GM19467 (cell line): ENCODE results near the gene SUN5.

ENCODE experiments used
- ATAC-seq: cut with Tn5 transposase; IDR thresholded peaks from one replicate; pipeline ENCODE4 v1.9.1; 2021; ENCODE audit warnings: mild to moderate bottlenecking, moderate library complexity; ENCODE audit not compliant: unreplicated experiment

SUN5 gene

DNA sequence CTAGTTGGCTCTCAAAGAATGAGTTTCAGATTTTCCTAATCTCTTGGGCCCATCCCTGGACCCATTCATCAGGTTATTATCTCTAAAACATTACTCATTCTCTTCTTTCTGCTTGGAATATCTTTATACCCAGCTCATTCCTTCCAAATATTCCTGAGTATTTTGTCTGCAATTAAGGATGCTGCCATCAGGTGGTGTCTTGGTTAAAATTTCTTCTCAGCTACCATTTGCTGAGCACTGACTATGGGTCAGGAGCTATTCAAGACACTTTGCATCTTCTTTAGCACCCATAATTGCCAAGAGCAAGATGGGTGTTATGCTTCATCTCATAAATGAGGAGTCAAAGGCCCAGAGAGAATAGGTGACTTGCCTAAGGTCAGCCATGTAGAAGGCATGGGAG, 8.4 kb downstream of the SUN5 start:
- no peak for ATAC-seq

DNA sequence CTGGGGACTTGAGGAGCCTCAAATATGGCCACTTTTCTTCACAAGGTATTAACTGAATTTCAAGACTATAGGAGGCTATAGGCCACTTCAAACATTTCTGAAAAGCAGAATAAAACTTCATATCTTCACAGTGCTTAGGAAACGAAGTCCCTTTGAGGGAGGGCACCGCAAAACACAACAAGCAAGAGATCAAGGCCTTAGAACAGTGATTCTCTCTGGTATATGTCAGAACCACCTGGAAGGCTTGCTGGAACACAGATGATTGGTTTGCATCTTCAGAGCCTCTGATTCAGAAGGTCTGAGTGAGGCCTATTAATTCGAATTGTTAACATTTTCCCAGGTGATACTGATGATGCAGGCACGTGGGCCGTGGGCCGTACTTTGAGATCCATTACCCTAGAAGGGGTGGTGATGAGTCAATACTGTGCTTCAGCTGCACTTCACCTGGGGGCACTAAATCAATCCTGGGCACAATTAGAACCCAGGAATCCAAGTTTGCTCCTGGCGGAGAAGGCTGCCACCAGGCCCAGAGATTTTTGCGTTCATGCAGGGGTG, 10.7 kb downstream of the SUN5 start:
- ATAC-seq, result no peak

DNA sequence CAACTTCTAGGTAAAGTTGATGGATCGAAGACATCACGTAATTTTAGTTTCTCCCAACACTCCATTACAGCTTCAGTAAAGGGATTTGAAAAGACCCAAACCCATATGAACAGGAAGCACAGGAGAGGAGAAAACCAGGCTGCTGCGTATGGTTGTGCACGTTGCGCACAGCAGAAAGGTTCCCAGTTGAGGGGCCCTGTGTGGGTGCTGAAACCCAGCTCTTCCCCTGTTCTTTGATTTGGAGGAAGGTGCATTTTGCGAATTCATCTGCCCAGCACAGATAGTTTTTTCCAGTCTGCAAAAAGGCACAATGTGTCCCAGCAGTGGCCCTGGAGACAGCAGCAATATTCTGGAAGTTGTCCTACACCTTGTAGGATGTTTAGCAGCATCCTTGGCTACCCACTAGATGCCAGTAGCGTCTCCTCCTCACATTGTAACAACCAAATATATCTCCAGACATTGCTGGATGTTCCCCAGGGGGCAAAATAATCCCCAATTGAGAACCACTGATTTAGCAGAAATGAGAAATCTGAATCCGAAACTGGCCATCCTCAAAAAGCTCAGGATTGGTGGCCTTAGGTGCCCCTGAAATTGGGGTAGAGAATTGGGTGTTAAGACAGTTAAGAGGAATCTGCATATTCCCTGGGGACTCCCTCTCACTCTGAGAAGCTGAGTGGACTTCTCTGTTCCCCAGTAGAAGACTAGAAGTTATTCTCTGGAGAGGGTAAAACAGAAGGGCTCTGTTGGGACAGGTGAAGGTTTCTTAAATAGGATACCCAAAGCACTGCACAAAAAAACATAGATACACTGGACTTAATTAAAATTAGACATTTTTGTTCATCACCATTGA, 12.2 kb downstream of the SUN5 start:
- no peak for ATAC-seq

DNA sequence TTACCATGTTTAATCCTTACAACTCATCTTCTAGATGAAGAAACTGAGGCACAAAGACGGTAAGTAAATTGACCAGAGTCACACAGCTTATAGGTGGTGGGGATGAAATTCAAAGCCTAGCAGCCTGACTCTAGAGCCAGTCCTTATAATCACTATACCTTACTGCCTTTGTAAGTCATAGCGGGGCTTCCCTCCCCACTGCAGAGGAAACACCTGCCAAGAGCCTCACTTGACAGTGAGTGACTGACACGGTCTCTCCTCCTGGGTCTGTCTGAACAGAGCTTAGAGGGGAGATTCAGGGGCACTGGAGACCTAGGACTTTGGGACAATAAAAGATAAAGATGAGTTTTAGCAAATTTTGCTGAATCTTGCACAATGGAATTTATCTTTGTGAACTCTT, 12.8 kb downstream of the SUN5 start:
- no peak for ATAC-seq

DNA sequence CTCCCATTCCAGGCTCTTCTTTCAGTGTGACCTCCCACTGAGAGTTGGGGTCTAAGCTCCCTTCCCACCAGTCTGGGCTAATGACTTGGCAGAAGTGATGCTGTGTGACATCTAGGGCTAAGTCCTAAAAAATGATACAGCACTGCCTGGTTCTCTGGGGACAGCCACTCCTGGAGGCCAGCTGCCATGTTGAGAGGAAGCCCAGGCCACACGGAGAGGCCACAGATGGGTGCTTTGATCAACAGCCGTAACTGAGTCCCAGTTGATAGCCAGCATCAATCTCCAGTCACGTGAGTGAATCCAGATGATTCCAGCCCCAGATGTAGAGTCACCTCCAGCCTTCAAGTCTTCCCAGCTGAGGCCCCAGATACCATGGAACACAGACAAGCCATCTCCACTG, 13.8 kb downstream of the SUN5 start:
- ATAC-seq, result no peak

DNA sequence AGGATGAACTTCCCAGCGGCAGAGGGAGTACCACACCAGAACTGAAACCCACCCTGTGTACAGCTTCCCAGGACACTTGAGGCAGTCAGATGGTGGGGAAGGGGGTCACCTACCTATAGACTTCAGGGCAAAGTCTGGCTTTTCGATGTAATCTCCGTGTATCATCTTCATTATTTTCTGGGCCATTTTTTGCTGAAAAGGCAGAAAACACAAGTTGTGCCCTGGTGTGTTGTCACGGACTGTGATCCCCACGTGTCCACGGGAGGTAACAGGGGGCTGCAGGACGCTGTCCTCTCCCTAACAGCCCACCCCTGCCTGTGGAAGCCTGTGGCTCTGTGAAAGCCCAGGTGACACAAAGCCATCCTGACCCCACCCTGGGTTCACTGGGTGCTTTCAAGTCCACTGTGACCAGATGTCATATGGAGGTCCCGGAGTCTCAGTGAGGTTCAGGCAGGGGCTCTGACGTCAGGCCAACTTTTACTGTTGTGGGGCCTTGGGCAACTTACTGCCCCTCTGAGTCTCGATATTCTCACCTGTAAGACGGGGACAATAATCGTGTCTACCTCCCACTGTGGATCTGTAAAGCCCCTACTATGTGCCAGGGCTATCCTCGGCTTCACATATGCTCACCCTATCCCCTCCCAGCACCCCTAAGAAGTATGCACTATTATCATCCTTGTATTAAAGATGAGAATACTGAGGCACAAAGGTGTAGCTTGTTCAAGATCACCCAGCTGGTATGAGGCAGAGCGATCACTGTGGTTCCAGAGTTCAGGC, 14.5 kb downstream of the SUN5 start:
- no peak for ATAC-seq

DNA sequence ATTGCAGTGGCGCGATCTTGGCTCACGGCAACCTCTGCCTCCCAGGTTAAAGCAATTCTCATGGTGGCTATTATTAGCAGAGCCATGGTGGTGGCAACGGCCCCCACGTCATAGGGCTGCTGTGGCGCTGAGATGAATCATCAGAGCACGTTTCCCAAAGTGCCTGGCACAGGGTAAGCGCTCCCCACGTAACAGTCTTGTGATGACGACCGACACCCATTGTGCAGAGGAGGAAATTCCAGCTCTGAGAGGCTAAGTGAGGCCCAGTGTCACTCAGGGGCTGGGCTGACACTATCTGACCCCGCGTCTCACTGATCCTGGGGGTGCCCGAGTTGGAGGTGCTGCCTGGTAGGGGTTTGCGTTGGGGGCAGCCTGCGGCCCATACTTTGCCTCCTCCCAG, 16.2 kb downstream of the SUN5 start:
- no peak for ATAC-seq

DNA sequence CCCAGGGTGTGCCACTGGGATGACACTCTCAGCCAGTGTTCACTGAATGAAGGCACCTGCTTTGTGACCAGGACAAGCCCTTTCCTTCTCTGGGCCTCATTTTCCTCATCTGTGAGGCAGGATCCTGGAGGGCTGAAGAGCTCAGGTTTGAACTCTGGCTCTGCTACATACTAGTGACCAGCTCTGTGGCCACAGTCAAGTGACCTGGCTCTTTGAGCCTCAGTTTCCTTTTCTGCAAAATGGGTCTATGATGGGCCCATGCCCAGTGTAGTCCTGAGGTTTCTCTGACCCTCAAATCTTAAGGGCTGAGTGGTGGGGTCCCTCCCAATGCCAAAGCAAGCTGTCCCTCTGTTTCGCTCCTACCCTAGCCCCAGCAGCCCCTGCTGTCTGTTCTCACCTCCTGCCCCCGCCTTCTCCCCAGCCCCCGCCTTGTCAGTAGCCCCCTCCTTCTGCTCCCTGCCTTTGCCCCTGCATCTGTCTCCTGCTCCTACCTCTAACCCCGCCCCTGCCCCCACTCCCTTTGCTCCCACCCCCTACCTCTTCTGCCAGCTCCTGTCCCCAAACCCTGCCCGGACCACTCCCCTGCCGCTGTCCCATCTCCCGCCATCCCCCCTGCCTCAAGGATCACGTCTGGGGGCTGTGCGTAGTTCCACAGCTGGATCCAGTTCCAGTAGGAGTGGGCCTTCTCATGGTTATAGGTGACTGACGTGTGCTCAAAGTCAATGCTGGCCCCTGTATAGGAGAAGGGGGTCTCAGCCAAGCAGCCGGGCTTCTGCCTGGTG, 17.0 kb downstream of the SUN5 start:
- ATAC-seq, result no peak

DNA sequence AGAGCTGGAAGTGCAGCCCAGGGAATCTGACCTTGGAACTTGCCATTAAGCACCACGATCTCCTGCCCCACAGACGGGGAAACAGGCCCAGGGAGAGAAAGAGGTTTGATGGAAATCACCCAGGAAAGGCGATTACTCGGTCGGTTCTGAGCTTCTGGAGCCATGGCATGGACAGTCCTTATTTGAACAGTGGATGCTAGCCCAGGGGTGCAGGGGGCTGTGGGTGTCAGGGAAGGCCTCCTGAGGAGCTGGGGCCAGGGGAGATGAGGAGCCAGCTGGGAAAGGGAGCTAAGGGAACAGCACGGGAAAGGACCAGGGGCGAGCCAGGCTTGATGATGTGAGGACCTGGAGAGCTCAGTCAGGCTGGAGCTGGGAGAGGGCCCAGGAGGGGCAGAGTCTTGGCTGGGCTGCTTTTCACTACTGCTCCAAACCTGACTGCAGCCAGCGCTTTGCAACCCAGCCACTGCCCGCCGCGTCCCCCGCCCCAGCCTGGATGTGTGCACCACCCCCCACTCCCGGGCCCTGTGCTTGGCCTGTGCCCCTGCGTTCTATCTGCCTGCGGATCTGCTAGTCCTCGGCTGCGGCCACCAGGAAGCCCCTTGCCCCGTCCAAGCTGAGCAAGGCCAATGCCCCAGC, 17.8 kb downstream of the SUN5 start:
- ATAC-seq, result no peak

DNA sequence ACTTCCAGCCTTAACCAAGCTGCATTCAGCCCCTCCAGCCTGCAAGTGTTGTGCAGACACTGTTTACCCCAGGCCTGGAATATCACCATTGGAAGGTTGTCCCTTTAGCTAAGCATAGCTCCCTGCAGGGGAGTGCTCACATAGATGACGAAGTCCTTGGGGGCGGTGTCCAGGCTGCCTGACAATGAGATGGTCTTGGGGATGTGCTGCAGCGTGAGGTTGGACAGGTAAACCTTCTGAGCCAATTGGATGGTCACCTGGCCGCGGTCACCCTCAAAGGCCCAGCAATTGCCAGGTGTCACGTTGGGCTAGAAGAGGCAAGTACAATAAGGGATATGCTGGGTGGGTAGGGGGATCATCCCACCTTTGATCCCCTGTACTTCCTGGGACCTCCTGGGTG, 18.6 kb downstream of the SUN5 start:
- no peak for ATAC-seq

DNA sequence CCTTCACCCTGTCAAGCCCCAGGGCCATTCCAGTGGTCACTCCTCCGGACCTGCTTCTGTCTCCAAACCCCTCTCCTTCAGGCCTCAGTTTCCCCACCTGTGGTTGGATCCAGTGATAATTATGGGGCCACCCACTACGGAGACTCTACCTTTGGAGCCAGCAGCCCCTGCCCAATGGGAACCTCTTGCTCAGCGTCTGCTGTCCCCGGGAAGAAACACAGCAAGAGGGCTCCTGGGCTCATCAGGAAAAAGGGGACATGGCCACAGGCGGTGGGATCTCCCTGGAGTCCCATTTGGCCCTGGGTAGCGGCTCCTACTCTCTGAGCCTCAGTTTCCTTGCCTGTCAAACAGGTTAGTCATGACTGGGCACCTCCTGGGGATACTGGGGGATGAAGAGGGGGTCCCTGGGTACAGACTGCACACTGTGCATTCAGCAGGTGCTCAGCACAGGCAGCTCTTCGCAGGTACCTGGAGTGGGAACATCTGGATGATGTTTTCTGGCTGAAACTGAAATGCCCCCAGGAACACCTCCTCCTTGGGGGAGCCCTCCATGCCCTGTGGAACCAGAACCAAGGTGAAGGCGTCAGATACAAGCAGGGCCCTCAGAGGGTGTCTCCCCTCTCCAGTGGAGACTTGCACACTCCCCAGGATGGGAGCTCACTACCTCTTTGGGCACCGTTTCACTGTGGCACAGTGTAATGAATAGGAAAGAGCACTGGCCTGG, 19.4 kb downstream of the SUN5 start:
- no peak for ATAC-seq

DNA sequence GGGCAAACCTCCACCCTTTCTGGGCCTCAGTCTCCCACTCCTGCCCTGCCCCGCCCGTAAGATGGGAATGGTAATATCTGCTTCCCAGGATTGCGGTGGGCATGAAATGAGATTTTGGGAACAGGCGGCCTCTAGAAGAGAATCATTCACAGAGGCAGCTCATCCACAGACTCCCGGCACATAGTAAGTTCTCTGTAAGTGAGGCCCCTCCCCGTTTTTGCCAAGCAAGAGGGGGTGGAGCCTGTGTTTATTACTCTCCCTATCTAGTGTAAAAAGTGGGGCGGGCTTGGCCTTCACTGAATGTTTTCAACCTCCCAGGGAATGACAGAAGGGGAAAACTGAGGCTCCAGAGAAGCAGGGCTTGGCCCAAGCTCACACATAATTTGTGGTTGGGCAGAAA, 20.0 kb downstream of the SUN5 start:
- no peak for ATAC-seq

DNA sequence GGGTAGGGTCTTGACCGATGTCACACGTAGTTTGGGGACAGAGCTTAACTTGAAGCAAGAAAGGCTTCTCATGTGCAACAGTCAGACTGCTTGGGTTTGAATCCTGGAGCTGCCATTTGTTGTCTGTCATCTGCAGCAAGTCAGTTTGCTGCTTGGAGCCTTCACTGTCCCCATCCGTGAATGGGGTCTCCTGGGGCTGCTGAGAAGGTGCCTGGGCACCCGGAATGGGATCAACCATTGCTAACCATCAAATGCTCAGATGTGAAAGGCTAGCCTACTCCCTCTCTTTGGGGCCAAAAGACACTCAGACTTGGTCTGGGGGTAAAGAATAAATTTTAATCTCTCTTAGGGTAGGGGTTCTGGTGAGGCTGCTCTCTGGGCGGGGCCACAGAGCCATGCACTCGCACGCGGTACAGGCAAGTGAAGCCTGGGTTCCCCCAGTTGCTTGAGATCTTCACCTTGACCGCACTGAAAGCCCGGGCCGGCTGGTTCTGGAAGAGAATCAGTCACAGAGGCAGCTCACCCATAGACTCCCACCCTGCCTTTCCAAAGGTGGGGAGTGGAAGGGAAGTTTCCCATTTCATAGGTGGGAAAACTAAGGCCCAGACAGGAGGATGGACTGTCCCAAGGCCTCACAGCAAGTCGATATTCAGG, 20.6 kb downstream of the SUN5 start:
- ATAC-seq, result no peak

DNA sequence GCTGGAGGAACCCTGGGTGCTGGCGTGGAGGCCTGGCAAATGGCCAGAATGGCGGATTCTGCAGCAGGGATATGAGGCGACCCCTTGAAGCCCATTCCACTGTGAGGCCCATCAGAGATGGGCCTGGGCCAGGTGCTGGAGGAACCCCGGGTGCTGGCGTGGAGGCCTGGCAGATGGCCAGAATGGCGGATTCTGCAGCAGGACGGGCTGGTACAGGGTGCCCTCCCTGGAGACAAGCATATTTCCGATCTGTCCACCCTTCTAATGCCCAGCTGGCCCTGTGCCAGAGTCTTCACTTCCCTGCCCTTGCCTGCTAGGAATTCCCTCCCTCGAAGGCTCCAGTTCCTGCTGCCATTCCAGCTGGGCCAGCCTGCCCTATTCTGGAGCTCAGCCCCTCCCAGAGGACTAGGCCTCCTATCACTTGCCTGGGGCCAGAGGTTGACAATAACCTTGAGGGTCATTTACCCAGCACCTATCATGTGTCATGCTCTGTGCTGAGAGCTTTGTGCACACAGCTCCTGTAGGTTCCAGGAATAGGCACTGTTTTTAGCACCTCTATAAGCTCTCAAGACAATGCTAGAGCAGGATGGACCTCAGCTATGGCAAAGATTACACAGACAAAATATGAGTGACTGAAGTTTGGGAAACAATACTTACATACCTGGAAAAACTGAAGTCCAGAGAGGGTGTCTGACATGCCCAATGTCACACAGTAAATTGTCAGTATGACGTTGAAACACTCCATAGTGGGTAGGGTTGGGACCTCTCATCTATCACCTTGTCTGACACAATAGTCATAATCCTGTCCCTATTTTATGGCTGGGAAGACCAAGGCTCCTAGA, 21.4 kb downstream of the SUN5 start:
- no peak for ATAC-seq

DNA sequence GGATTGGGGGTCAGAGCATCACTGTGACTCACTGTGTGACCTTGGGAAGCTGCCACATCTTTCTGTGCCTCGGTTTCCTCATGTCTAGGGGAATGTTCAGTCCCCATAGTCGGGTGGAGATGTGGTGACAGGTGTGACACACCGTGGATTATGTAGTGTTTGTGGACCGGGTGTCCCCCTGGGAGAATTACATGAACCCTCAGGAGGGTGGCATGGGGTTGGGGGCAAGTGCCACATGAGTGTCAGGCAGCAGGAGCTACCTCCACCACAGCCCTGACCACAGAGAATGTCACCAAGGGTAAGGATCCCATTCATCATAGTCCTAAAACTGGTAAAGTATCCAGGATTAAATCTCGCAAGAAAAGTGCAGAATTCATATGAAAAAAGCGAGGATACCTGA, 23.2 kb downstream of the SUN5 start:
- ATAC-seq, result no peak

DNA sequence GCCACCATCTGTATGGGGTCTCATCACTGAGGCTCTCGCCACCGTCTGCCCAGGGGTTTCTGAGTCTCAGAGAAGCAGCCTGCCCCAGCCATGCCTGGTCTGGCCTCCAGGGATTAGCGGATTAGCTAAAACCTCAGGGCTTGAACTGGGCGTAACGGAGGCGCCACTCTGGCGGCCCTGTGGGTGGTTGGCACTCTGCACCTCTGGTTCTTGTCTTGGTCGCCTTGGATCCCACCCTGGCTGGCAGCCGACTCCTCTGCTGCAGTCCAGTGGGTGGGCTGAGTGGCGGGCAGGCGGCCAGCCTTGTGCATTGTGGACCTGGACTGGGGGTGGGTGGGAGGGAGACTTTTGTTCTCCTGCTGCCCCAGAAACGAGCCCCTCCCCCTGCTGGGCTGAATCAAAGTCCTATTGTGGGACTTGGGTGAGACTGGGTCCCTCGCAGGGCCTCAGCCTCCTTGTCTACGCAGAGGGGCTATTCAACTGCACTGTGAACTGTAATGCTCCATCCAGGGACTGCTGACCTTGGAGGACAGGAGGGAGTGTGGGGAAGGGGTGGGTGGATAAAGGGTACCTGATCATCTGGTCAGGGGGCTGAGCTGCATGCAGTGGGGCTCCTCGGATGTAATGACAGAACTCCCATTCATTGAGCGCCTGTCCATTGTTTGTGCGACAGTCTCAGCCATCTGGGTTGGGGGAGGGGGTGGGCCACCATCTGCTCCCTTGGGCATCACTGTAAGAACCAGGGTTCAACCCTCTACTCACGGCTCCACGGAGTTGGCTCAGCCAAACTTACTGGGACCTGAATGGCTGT, 23.9 kb downstream of the SUN5 start:
- ATAC-seq, result no peak

DNA sequence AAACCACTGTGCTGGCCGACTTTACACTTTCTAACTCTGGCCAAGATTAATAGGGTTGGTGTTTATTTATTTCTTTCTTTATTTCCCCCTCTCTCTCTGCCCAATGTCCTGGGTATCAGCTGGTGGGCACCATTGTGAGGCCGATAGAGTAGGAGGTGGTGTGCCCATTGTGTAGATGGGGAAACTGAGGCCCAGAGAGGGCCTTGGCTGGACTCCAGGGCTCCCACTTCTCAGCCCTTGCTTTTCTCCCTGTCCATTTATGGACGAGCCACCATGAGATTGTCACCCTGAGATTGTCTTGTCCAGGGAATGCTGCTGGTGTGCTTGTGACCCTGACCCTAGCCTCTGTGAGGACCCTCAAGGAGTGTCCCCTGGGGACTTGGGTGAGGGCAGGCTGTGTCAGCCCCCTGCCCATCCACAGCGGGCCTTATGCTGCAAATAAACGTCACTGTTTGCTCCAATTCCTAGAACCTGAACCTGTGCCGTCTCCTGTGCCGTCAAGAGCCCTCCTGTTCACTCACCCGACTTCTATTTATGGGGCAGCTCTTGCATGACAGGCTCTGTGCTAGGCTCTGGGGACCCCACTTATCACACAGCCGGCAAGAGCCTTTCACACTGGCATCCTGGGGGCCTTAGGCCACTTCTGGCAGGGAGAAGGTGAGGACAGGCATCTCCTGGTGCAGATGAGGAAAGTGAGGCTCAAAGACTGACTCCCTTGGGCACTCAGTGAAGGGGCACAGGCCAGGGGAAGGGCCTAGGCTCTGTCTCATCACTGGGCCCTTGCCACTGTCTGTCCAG, 24.8 kb downstream of the SUN5 start:
- no peak for ATAC-seq
